Measurements from ENCODE around the gene CENPB.

CENPB gene

GRCh38 chr20:3749087-3749688 is 37.4 kb downstream of the CENPB start:
- no peak for DNase-seq (ENCODE audit: low read depth in 2 of 2)

GRCh38 chr20:3748073-3748472 is 38.5 kb downstream of the CENPB start:
- no peak for DNase-seq (ENCODE audit: low read depth in 2 of 2)

GRCh38 chr20:3747471-3747870 is 39.1 kb downstream of the CENPB start:
- no peak for DNase-seq (ENCODE audit: low read depth in 2 of 2)

- DNase-seq (ENCODE audit: low read depth in 2 of 2): no peak
Observed at GRCh38 chr20:3745686-3746173, 40.8 kb downstream of the CENPB start.

- DNase-seq (ENCODE audit: low read depth in 2 of 2): peak; percentile 57 to 61
Observed at GRCh38 chr20:3744806-3745685, 41.5 kb downstream of the CENPB start.

GRCh38 chr20:3744037-3744436 is 42.5 kb downstream of the CENPB start:
- DNase-seq (ENCODE audit: low read depth in 2 of 2): no peak

GRCh38 chr20:3743251-3743650 is 43.3 kb downstream of the CENPB start:
- DNase-seq (ENCODE audit: low read depth in 2 of 2): no peak

- DNase-seq (ENCODE audit: low read depth in 2 of 2): no peak
Observed at GRCh38 chr20:3741836-3742458, 44.6 kb downstream of the CENPB start.

GRCh38 chr20:3740615-3741301 is 45.8 kb downstream of the CENPB start:
- DNase-seq (ENCODE audit: low read depth in 2 of 2): no peak

GRCh38 chr20:3739926-3740451 is 46.6 kb downstream of the CENPB start:
- no peak for DNase-seq (ENCODE audit: low read depth in 2 of 2)

GRCh38 chr20:3739054-3739925 is 47.2 kb downstream of the CENPB start:
- DNase-seq (ENCODE audit: low read depth in 2 of 2): no peak

- DNase-seq (ENCODE audit: low read depth in 2 of 2): no peak
Observed at GRCh38 chr20:3738111-3739053, 48.2 kb downstream of the CENPB start.

- DNase-seq (ENCODE audit: low read depth in 2 of 2): no peak
Observed at GRCh38 chr20:3735768-3736167, 50.8 kb downstream of the CENPB start.

GRCh38 chr20:3734111-3734843 is 52.3 kb downstream of the CENPB start:
- DNase-seq (ENCODE audit: low read depth in 2 of 2): no peak
